PC-3 (cell line): ENCODE data around the gene PITPNM2.

Experiments used
- EZH2 ChIP-seq: fragments of 300-600 bp; sonication (generic); IDR thresholded peaks from one replicate; pipeline ENCODE4 v1.6.1; 2017; ENCODE audit warnings: antibody characterized with exemption, mild to moderate bottlenecking, low read length; ENCODE audit not compliant: unreplicated experiment
- TF ChIP-seq, protein P1 (sequence below): fragments of 300-600 bp; sonication (generic); conservative IDR thresholded peaks from 2 replicates; pipeline ENCODE4 v1.5.1; 2017; ENCODE audit warnings: antibody characterized with exemption, low read depth, mild to moderate bottlenecking, low read length

DNA sequence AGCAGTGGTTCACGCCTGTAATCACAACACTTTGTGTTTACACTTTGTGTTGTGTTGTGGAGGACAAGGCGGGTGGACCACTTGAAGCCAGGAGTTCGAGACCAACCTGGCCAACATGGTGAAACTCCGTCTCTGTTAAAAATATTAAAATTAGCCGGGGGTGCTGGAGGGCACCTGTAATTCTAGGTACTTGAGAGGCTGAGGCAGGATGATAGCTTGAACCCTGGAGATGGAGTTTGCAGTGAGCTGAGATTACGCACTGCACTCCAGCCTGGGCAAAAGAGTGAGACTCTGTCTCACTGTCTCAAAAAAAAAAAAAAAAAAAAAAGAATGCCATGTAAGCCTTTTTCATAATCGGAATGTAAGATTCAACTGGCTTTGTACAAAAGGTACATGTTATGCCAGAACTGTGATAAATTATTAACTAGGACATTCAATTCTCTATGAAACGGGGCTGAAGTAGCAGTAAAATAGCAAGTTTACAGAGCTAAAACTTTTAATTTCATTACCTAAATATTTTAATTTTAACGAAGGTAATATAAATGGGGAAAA, 13.9 kb upstream of the PITPNM2 start:
- TF ChIP-seq, protein P1, sequence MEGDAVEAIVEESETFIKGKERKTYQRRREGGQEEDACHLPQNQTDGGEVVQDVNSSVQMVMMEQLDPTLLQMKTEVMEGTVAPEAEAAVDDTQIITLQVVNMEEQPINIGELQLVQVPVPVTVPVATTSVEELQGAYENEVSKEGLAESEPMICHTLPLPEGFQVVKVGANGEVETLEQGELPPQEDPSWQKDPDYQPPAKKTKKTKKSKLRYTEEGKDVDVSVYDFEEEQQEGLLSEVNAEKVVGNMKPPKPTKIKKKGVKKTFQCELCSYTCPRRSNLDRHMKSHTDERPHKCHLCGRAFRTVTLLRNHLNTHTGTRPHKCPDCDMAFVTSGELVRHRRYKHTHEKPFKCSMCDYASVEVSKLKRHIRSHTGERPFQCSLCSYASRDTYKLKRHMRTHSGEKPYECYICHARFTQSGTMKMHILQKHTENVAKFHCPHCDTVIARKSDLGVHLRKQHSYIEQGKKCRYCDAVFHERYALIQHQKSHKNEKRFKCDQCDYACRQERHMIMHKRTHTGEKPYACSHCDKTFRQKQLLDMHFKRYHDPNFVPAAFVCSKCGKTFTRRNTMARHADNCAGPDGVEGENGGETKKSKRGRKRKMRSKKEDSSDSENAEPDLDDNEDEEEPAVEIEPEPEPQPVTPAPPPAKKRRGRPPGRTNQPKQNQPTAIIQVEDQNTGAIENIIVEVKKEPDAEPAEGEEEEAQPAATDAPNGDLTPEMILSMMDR, result no peak
- TF ChIP-seq EZH2, result no peak
